Peyer's patch (tissue), 4 donors: ENCODE data around the gene C1QTNF9B.

Experiments used
- POLR2A ChIP-seq, 2 donors: fragments of 450-650 bp; IDR thresholded peaks; one replicate each; pipeline ENCODE4 v1.5.1; 2017; ENCODE audit warnings: antibody characterized with exemption in 2 of 2, mild to moderate bottlenecking in 2 of 2, moderate library complexity in 2 of 2
- TF ChIP-seq, protein P1 (sequence below), 6 experiments: fragments of 450-650 bp in 4 of 6; fragments of 200-600 bp in 2 of 6; sonication (generic) in 1 of 6; IDR thresholded peaks; one replicate each; pipeline ENCODE4 v1.5.1; 2017 to 2019; ENCODE audit warnings: antibody characterized with exemption in 6 of 6, mild to moderate bottlenecking in 3 of 6, moderate library complexity in 1 of 6

DNA sequence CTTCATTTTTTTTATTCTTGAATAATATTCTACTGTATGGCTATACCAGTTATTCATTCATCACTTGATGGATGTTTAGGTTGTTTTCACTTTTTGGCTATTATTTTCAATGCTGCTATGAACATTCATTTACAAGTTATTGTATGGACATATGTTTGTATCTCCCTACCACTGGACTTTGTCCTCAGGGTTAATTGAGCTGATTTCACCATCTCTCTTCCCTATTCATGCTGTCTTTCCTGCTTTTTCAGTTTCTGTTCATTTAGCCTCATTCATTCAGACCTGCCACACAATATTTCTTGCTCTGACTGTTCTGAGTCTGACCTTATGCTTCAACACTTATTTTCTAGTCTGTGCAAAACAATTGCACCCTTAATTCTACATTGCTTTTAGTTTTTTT, 12.3 kb upstream of the C1QTNF9B start:
- TF ChIP-seq, protein P1, sequence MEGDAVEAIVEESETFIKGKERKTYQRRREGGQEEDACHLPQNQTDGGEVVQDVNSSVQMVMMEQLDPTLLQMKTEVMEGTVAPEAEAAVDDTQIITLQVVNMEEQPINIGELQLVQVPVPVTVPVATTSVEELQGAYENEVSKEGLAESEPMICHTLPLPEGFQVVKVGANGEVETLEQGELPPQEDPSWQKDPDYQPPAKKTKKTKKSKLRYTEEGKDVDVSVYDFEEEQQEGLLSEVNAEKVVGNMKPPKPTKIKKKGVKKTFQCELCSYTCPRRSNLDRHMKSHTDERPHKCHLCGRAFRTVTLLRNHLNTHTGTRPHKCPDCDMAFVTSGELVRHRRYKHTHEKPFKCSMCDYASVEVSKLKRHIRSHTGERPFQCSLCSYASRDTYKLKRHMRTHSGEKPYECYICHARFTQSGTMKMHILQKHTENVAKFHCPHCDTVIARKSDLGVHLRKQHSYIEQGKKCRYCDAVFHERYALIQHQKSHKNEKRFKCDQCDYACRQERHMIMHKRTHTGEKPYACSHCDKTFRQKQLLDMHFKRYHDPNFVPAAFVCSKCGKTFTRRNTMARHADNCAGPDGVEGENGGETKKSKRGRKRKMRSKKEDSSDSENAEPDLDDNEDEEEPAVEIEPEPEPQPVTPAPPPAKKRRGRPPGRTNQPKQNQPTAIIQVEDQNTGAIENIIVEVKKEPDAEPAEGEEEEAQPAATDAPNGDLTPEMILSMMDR (IDR thresholded peaks at IDR 0.05) = no peak
- TF ChIP-seq POLR2A (IDR thresholded peaks at IDR 0.05) = no peak
